Activated CD4-positive, CD25-positive, alpha-beta regulatory T cell treated with anti-CD3 and anti-CD28 coated beads, Interleukin-2, amount 50 U/mL, for 16 hours (primary cell): ENCODE results near the gene GZMM.
A peak's percentile ranks its signal among the peaks of the same experiment; 100 is the strongest.

Experiments
- DNase-seq: peaks from one replicate; pipeline ENCODE4 v3.0.0-alpha.2; 2020; ENCODE audit warnings: low read depth, low spot score

Gene GZMM

GRCh38 chr19:512547-513365, 31.1 kb upstream of the GZMM start:
- DNase-seq = no peak

GRCh38 chr19:513368-514165, 30.3 kb upstream of the GZMM start:
- no peak for DNase-seq

GRCh38 chr19:514166-514663, 29.6 kb upstream of the GZMM start:
- DNase-seq = no peak

GRCh38 chr19:517721-518597, 25.9 kb upstream of the GZMM start:
- DNase-seq = no peak

GRCh38 chr19:518598-519231, 25.1 kb upstream of the GZMM start:
- no peak for DNase-seq

GRCh38 chr19:519449-519865, 24.4 kb upstream of the GZMM start:
- DNase-seq = no peak

- DNase-seq = no peak
These were observed 21.1 kb upstream of the GZMM start for GRCh38 chr19:522726-523125.

GRCh38 chr19:524062-524674, 19.7 kb upstream of the GZMM start:
- DNase-seq = no peak

- DNase-seq = no peak
These were observed 18.8 kb upstream of the GZMM start for GRCh38 chr19:525029-525428.

- no peak for DNase-seq
These were observed 17.9 kb upstream of the GZMM start for GRCh38 chr19:525857-526419.

GRCh38 chr19:530134-531008, 13.5 kb upstream of the GZMM start:
- DNase-seq = no peak

- peak; percentile 71 for DNase-seq
These were observed 12.7 kb upstream of the GZMM start for GRCh38 chr19:531009-531752.

GRCh38 chr19:531753-532560, 11.9 kb upstream of the GZMM start, which contains the start of gene CDC34:
CDC34 (plus strand) TSS chr19:531760; CDS start chr19:531932, 172 bp downstream.
- DNase-seq = no peak

- no peak for DNase-seq
These were observed 11.1 kb upstream of the GZMM start for GRCh38 chr19:532561-533363.

- no peak for DNase-seq
These were observed 10.3 kb upstream of the GZMM start for GRCh38 chr19:533364-534058.

GRCh38 chr19:534088-534487, 9.8 kb upstream of the GZMM start:
- no peak for DNase-seq
